ENCODE data around the gene HCFC1.
"Not testable (repeated sequence)": the region's sequence is repeated elsewhere in the genome, so short reads cannot be mapped to it uniquely, and the experiment has no call there.

HCFC1 gene

GRCh38 chrX:153983321-153983801, 11.7 kb upstream of the HCFC1 start:
- Histone ChIP-seq H3K27ac (ENCODE audit: low read depth, low read length) (no peak overlapping the region), H3K4me1 (ENCODE audit: insufficient read depth, low read length) (no peaks in the 10 kb centered on the region), H3K4me3 (ENCODE audit: low read depth in 1 of 2, low read length in 2 of 2) (no peak overlapping the region), H3K9me3 (ENCODE audit: low read length) (no peaks in the 10 kb centered on the region), H3K9ac (ENCODE audit: low read length) (no peak overlapping the region), H3K36me3 (ENCODE audit: insufficient read depth, low read length) (no peaks in the 10 kb centered on the region), H3K27me3 (ENCODE audit: control insufficient read depth in 1 of 2, insufficient read depth in 2 of 2, low read length in 2 of 2) (peaks cover 0 to 6% of the 10 kb centered on the region in 2 donors)

- no peak overlapping the region for H3K9ac ChIP-seq (ENCODE audit: low read length)
- no peak overlapping the region for H3K27ac ChIP-seq (ENCODE audit: low read depth, low read length)
- no peaks in the 10 kb centered on the region for H3K36me3 ChIP-seq (ENCODE audit: insufficient read depth, low read length)
- peaks cover 0 to 6% of the 10 kb centered on the region in 2 donors for H3K27me3 ChIP-seq (ENCODE audit: control insufficient read depth in 1 of 2, insufficient read depth in 2 of 2, low read length in 2 of 2)
- H3K4me3 ChIP-seq (ENCODE audit: low read depth in 1 of 2, low read length in 2 of 2) = no peak overlapping the region
- H3K9me3 ChIP-seq (ENCODE audit: low read length) = no peaks in the 10 kb centered on the region
- no peaks in the 10 kb centered on the region for H3K4me1 ChIP-seq (ENCODE audit: insufficient read depth, low read length)
Observed at GRCh38 chrX:153981771-153982533, 10.3 kb upstream of the HCFC1 start.

GRCh38 chrX:153981231-153981630, 9.6 kb upstream of the HCFC1 start:
- Histone ChIP-seq H3K36me3 (ENCODE audit: insufficient read depth, low read length) (no peaks in the 10 kb centered on the region), H3K27ac (ENCODE audit: low read depth, low read length) (no peak overlapping the region), H3K4me1 (ENCODE audit: insufficient read depth, low read length) (no peaks in the 10 kb centered on the region), H3K9me3 (ENCODE audit: low read length) (no peaks in the 10 kb centered on the region), H3K4me3 (ENCODE audit: low read depth in 1 of 2, low read length in 2 of 2) (no peak overlapping the region), H3K27me3 (ENCODE audit: control insufficient read depth in 1 of 2, insufficient read depth in 2 of 2, low read length in 2 of 2) (peaks cover 0 to 6% of the 10 kb centered on the region in 2 donors), H3K9ac (ENCODE audit: low read length) (no peak overlapping the region)

GRCh38 chrX:153980394-153980793, 8.8 kb upstream of the HCFC1 start:
- H3K4me1 ChIP-seq (ENCODE audit: insufficient read depth, low read length); H3K36me3 ChIP-seq (ENCODE audit: insufficient read depth, low read length); H3K4me3 ChIP-seq (ENCODE audit: low read depth in 1 of 2, low read length in 2 of 2); H3K9me3 ChIP-seq (ENCODE audit: low read length); H3K9ac ChIP-seq (ENCODE audit: low read length); H3K27ac ChIP-seq (ENCODE audit: low read depth, low read length); H3K27me3 ChIP-seq (ENCODE audit: control insufficient read depth in 1 of 2, insufficient read depth in 2 of 2, low read length in 2 of 2): not testable (repeated sequence)

- no peak overlapping the region for H3K9ac ChIP-seq (ENCODE audit: low read length)
- H3K27me3 ChIP-seq (ENCODE audit: control insufficient read depth in 1 of 2, insufficient read depth in 2 of 2, low read length in 2 of 2) = no peaks in the 10 kb centered on the region
- H3K27ac ChIP-seq (ENCODE audit: low read depth, low read length) = no peak overlapping the region
- H3K9me3 ChIP-seq (ENCODE audit: low read length) = peaks cover 4% of the 10 kb centered on the region
- no peak overlapping the region for H3K4me3 ChIP-seq (ENCODE audit: low read depth in 1 of 2, low read length in 2 of 2)
- H3K36me3 ChIP-seq (ENCODE audit: insufficient read depth, low read length) = no peaks in the 10 kb centered on the region
- peaks cover 17% of the 10 kb centered on the region for H3K4me1 ChIP-seq (ENCODE audit: insufficient read depth, low read length)
Observed at GRCh38 chrX:153974726-153975286, 3.2 kb upstream of the HCFC1 start.

GRCh38 chrX:153974003-153974725, 2.5 kb upstream of the HCFC1 start:
- Histone ChIP-seq H3K4me3 (ENCODE audit: low read depth in 1 of 2, low read length in 2 of 2) (peak overlapping the region in 1 of 2 donors; percentile 65), H3K4me1 (ENCODE audit: insufficient read depth, low read length) (peaks cover 17% of the 10 kb centered on the region), H3K9me3 (ENCODE audit: low read length) (peaks cover 4% of the 10 kb centered on the region), H3K27ac (ENCODE audit: low read depth, low read length) (peak overlapping the region; percentile 23), H3K27me3 (ENCODE audit: control insufficient read depth in 1 of 2, insufficient read depth in 2 of 2, low read length in 2 of 2) (no peaks in the 10 kb centered on the region), H3K36me3 (ENCODE audit: insufficient read depth, low read length) (no peaks in the 10 kb centered on the region), H3K9ac (ENCODE audit: low read length) (peak overlapping the region; percentile 82)

GRCh38 chrX:153973127-153974002, 1.7 kb upstream of the HCFC1 start:
- H3K27ac ChIP-seq (ENCODE audit: low read depth, low read length) = peak overlapping the region; percentile 1
- peaks cover 24% of the 10 kb centered on the region for H3K4me1 ChIP-seq (ENCODE audit: insufficient read depth, low read length)
- H3K36me3 ChIP-seq (ENCODE audit: insufficient read depth, low read length) = no peaks in the 10 kb centered on the region
- no peaks in the 10 kb centered on the region for H3K27me3 ChIP-seq (ENCODE audit: control insufficient read depth in 1 of 2, insufficient read depth in 2 of 2, low read length in 2 of 2)
- H3K9me3 ChIP-seq (ENCODE audit: low read length) = peaks cover 4% of the 10 kb centered on the region
- H3K4me3 ChIP-seq (ENCODE audit: low read depth in 1 of 2, low read length in 2 of 2) = peak overlapping the region; percentile 48 to 65
- peak overlapping the region; percentile 82 for H3K9ac ChIP-seq (ENCODE audit: low read length)

- Histone ChIP-seq H3K27me3 (ENCODE audit: control insufficient read depth in 1 of 2, insufficient read depth in 2 of 2, low read length in 2 of 2) (no peaks in the 10 kb centered on the region), H3K27ac (ENCODE audit: low read depth, low read length) (peak within 1 kb of the TSS; percentile 90), H3K4me3 (ENCODE audit: low read depth in 1 of 2, low read length in 2 of 2) (peak within 1 kb of the TSS; percentile 93 to 94), H3K9ac (ENCODE audit: low read length) (peak within 1 kb of the TSS; percentile 96), H3K9me3 (ENCODE audit: low read length) (peaks cover 4% of the 10 kb centered on the region), H3K36me3 (ENCODE audit: insufficient read depth, low read length) (no peaks in the 10 kb centered on the region), H3K4me1 (ENCODE audit: insufficient read depth, low read length) (peaks cover 33% of the 10 kb centered on the region)
Observed at GRCh38 chrX:153972368-153973126, 929 bp upstream of the HCFC1 start, which contains the start of gene TMEM187. Gene TMEM187, plus strand, starts transcription at chrX:153972754. Its CDS starts 9,309 bp downstream, at chrX:153982063.

- Histone ChIP-seq H3K27ac (ENCODE audit: low read depth, low read length) (peak overlapping the region; percentile 90), H3K27me3 (ENCODE audit: control insufficient read depth in 1 of 2, insufficient read depth in 2 of 2, low read length in 2 of 2) (peaks cover 0 to 4% of the 10 kb centered on the region in 2 donors), H3K36me3 (ENCODE audit: insufficient read depth, low read length) (no peaks in the 10 kb centered on the region), H3K9ac (ENCODE audit: low read length) (peak overlapping the region; percentile 96), H3K9me3 (ENCODE audit: low read length) (peaks cover 4% of the 10 kb centered on the region), H3K4me3 (ENCODE audit: low read depth in 1 of 2, low read length in 2 of 2) (peak overlapping the region; percentile 93 to 94), H3K4me1 (ENCODE audit: insufficient read depth, low read length) (peaks cover 47% of the 10 kb centered on the region)
Observed at GRCh38 chrX:153971124-153971449, 531 bp downstream of the HCFC1 start.

- Histone ChIP-seq H3K27ac (ENCODE audit: low read depth, low read length) (peak overlapping the region; percentile 90), H3K4me1 (ENCODE audit: insufficient read depth, low read length) (peaks cover 48% of the 10 kb centered on the region), H3K4me3 (ENCODE audit: low read depth in 1 of 2, low read length in 2 of 2) (peak overlapping the region; percentile 93 to 94), H3K27me3 (ENCODE audit: control insufficient read depth in 1 of 2, insufficient read depth in 2 of 2, low read length in 2 of 2) (peaks cover 0 to 8% of the 10 kb centered on the region in 2 donors), H3K9me3 (ENCODE audit: low read length) (peaks cover 4% of the 10 kb centered on the region), H3K9ac (ENCODE audit: low read length) (peak overlapping the region; percentile 96), H3K36me3 (ENCODE audit: insufficient read depth, low read length) (no peaks in the 10 kb centered on the region)
Observed at GRCh38 chrX:153970357-153971123, 1.1 kb downstream of the HCFC1 start.

All from muscle layer of colon (tissue), 2 donors.